ENCODE data around the gene PGAM2.

Gene PGAM2

GRCh38 chr7:44103566-44103922, 38.2 kb upstream of the PGAM2 start:
- DNase-seq (ENCODE audit: low read depth), result no peak

GRCh38 chr7:44102846-44103565, 37.6 kb upstream of the PGAM2 start:
- DNase-seq (ENCODE audit: low read depth), result no peak

- DNase-seq (ENCODE audit: low read depth), result no peak
Measured at GRCh38 chr7:44101966-44102845, 36.8 kb upstream of the PGAM2 start.

GRCh38 chr7:44101303-44101965, 36.1 kb upstream of the PGAM2 start:
- no peak for DNase-seq (ENCODE audit: low read depth)

- no peak for DNase-seq (ENCODE audit: low read depth)
Measured at GRCh38 chr7:44100458-44101302, 35.3 kb upstream of the PGAM2 start.

- DNase-seq (ENCODE audit: low read depth), result no peak
Measured at GRCh38 chr7:44099669-44100068, 34.3 kb upstream of the PGAM2 start.

- DNase-seq (ENCODE audit: low read depth), result no peak
Measured at GRCh38 chr7:44098092-44099068, 33.0 kb upstream of the PGAM2 start.

GRCh38 chr7:44097064-44097932, 31.9 kb upstream of the PGAM2 start:
- DNase-seq (ENCODE audit: low read depth), result no peak

- DNase-seq (ENCODE audit: low read depth), result no peak
Measured at GRCh38 chr7:44096326-44096881, 31.0 kb upstream of the PGAM2 start.

GRCh38 chr7:44095781-44096180, 30.4 kb upstream of the PGAM2 start:
- DNase-seq (ENCODE audit: low read depth), result no peak

GRCh38 chr7:44094883-44095592, 29.7 kb upstream of the PGAM2 start:
- no peak for DNase-seq (ENCODE audit: low read depth)

GRCh38 chr7:44094365-44094764, 29.0 kb upstream of the PGAM2 start:
- DNase-seq (ENCODE audit: low read depth), result no peak

- DNase-seq (ENCODE audit: low read depth), result no peak
Measured at GRCh38 chr7:44093102-44093641, 27.8 kb upstream of the PGAM2 start.

GRCh38 chr7:44087911-44088838, 22.8 kb upstream of the PGAM2 start:
- no peak for DNase-seq (ENCODE audit: low read depth)

GRCh38 chr7:44086627-44087026, 21.3 kb upstream of the PGAM2 start:
- no peak for DNase-seq (ENCODE audit: low read depth)

GRCh38 chr7:44085546-44085945, 20.2 kb upstream of the PGAM2 start:
- DNase-seq (ENCODE audit: low read depth), result no peak

GRCh38 chr7:44084701-44085100, 19.3 kb upstream of the PGAM2 start:
- DNase-seq (ENCODE audit: low read depth), result no peak

Measured in activated T-helper 1 cell treated with Interleukin-2 at 50 U/mL for 16 hours (primary cell).